Measurements from ENCODE around the gene CCK. TPM values are rescaled to one million over a fixed set of nuclear protein-coding genes. Genes with fewer than 3 reads are reported as not detected.

Gene CCK
- total RNA-seq, 1 experiment from 2014 or later = not detected

GRCh38 chr3:42222942-42223693, 42.9 kb downstream of the CCK start:
- H3K9ac ChIP-seq (ENCODE audit: low read length) = no peak overlapping the region
- no peak overlapping the region for H3K4me3 ChIP-seq (ENCODE audit: low read length)
- H2AFZ ChIP-seq (ENCODE audit: low read length) = no peak overlapping the region
- no peak overlapping the region for H3K4me2 ChIP-seq (ENCODE audit: low read length)
- intact Hi-C loops (cut with micrococcal nuclease) = no loop called here
- no peaks in the 10 kb centered on the region for H3F3A ChIP-seq (ENCODE audit: low read length, unreplicated experiment)
- ATAC-seq = no peak
- ChIA-PET CTCF (interaction anchor here (1.1 kb wide), 1 partner anchor 106 kb away, joined by 3 read pairs; no protein-coding TSS in a partner anchor), POLR2A (ENCODE audit: unreplicated experiment) (no interaction called here)
- no peaks in the 10 kb centered on the region for H3K9me2 ChIP-seq (replicated peaks; ENCODE audit: low read length)
- no peaks in the 10 kb centered on the region for H3K9me3 ChIP-seq (ENCODE audit: low read length)
- H3K4me1 ChIP-seq (ENCODE audit: insufficient read depth, low read length) = no peaks in the 10 kb centered on the region
- TF ChIP-seq CTCF (conservative IDR thresholded peaks at IDR 0.05; ENCODE audit: low read depth, low read length) = no peak
- TF ChIP-seq EZH2phosphoT487 (IDR thresholded peaks at IDR 0.05; ENCODE audit: borderline replicate concordance, low read length) = no peak
- TF ChIP-seq EZH2 (IDR thresholded peaks at IDR 0.05; ENCODE audit: low read length, unreplicated experiment) = no peak
- no peaks in the 10 kb centered on the region for H3K27me3 ChIP-seq (ENCODE audit: low read length)
- BruUV-seq (replicated peaks) = no TSS peak
- DNase-seq = no peak
- no peak overlapping the region for H3K27ac ChIP-seq (ENCODE audit: low read length)
- H3K79me2 ChIP-seq (ENCODE audit: low read length) = no peaks in the 10 kb centered on the region
- H3K36me3 ChIP-seq (ENCODE audit: low read depth, low read length) = no peaks in the 10 kb centered on the region
- H4K20me1 ChIP-seq (ENCODE audit: low read length) = no peaks in the 10 kb centered on the region

- ChIA-PET POLR2A (ENCODE audit: unreplicated experiment) (interaction anchor here (0.8 kb wide), 1 partner anchor 31 kb away, joined by 3 read pairs; no protein-coding TSS in a partner anchor), CTCF (no interaction called here)
- H3K36me3 ChIP-seq (ENCODE audit: low read depth, low read length) = no peaks in the 10 kb centered on the region
- ATAC-seq = no peak
- no peak overlapping the region for H3K9ac ChIP-seq (ENCODE audit: low read length)
- no peak for DNase-seq
- H3K27me3 ChIP-seq (ENCODE audit: low read length) = no peaks in the 10 kb centered on the region
- no peaks in the 10 kb centered on the region for H3K4me1 ChIP-seq (ENCODE audit: insufficient read depth, low read length)
- no peaks in the 10 kb centered on the region for H3K79me2 ChIP-seq (ENCODE audit: low read length)
- no peak overlapping the region for H3K4me3 ChIP-seq (ENCODE audit: low read length)
- H3K4me2 ChIP-seq (ENCODE audit: low read length) = no peak overlapping the region
- no peaks in the 10 kb centered on the region for H3K9me3 ChIP-seq (ENCODE audit: low read length)
- TF ChIP-seq CTCF (conservative IDR thresholded peaks at IDR 0.05; ENCODE audit: low read depth, low read length) (no peak), EZH2phosphoT487 (IDR thresholded peaks at IDR 0.05; ENCODE audit: borderline replicate concordance, low read length) (no peak), EZH2 (IDR thresholded peaks at IDR 0.05; ENCODE audit: low read length, unreplicated experiment) (no peak)
- no peak overlapping the region for H2AFZ ChIP-seq (ENCODE audit: low read length)
- H3K27ac ChIP-seq (ENCODE audit: low read length) = no peak overlapping the region
- intact Hi-C loops (cut with micrococcal nuclease) = no loop called here
- H3K9me2 ChIP-seq (replicated peaks; ENCODE audit: low read length) = no peaks in the 10 kb centered on the region
- no peaks in the 10 kb centered on the region for H4K20me1 ChIP-seq (ENCODE audit: low read length)
- BruUV-seq (replicated peaks) = no TSS peak
- H3F3A ChIP-seq (ENCODE audit: low read length, unreplicated experiment) = no peaks in the 10 kb centered on the region
Measured at GRCh38 chr3:42220436-42221121, 45.4 kb downstream of the CCK start.

- Histone ChIP-seq H3K79me2 (ENCODE audit: low read length) (no peaks in the 10 kb centered on the region), H3K9ac (ENCODE audit: low read length) (no peak overlapping the region), H3K36me3 (ENCODE audit: low read depth, low read length) (no peaks in the 10 kb centered on the region), H2AFZ (ENCODE audit: low read length) (no peak overlapping the region), H3K9me3 (ENCODE audit: low read length) (no peaks in the 10 kb centered on the region), H3K4me2 (ENCODE audit: low read length) (no peak overlapping the region), H3K4me3 (ENCODE audit: low read length) (no peak overlapping the region), H3K27me3 (ENCODE audit: low read length) (no peaks in the 10 kb centered on the region), H3F3A (ENCODE audit: low read length, unreplicated experiment) (no peaks in the 10 kb centered on the region), H3K9me2 (replicated peaks; ENCODE audit: low read length) (no peaks in the 10 kb centered on the region), H3K4me1 (ENCODE audit: insufficient read depth, low read length) (peaks cover 15% of the 10 kb centered on the region; the same call in 1 of the 2 replicates), H4K20me1 (ENCODE audit: low read length) (no peaks in the 10 kb centered on the region), H3K27ac (ENCODE audit: low read length) (no peak overlapping the region)
- no peak for TF ChIP-seq EZH2phosphoT487 (IDR thresholded peaks at IDR 0.05; ENCODE audit: borderline replicate concordance, low read length)
- TF ChIP-seq EZH2 (IDR thresholded peaks at IDR 0.05; ENCODE audit: low read length, unreplicated experiment) = no peak
- TF ChIP-seq CTCF (conservative IDR thresholded peaks at IDR 0.05; ENCODE audit: low read depth, low read length) = no peak
- BruUV-seq (replicated peaks) = no TSS peak
- CTCF ChIA-PET = no interaction called here
- POLR2A ChIA-PET (ENCODE audit: unreplicated experiment) = no interaction called here
- no peak for DNase-seq
- intact Hi-C loops (cut with micrococcal nuclease) = no loop called here
- no peak for ATAC-seq
Measured at GRCh38 chr3:42216931-42217333, 49.1 kb downstream of the CCK start.
